ENCODE data around the gene USP7. TPM values are rescaled to one million over a fixed set of nuclear protein-coding genes. Genes with fewer than 3 reads are reported as not detected.
"Not testable (repeated sequence)": the region's sequence is repeated elsewhere in the genome, so short reads cannot be mapped to it uniquely, and the experiment has no call there.

USP7 gene
- total RNA-seq, 2 donors from 2014 or later: 154 to 171 TPM

DNA sequence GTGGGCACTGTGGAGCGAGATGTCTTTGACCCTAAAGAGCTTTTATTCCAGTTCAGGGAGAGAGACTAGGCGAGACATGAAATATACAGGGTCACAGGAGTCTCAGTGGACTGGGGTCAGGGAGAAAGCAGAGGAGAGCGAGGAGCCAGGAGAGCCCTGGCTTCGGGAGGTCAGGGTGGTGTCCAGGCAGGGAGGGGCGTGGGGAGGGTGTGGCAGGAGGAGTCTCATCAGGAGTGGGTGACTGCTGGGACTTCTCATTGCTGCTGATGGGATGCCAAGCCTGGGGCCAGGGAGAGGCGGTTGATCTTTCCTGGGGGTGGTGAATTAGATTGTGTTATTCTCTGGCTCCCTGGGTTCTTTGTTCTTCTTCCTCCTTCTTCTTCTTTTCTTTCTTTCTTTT is 22.4 kb upstream of the USP7 start:
- DNase-seq (ENCODE audit: low spot score in 2 of 2) (no peak), ATAC-seq (no peak)
- no peaks in the 10 kb centered on the region for H3K9me3 Mint-ChIP-seq
- H3K36me3 Mint-ChIP-seq: no peaks in the 10 kb centered on the region
- H3K27ac Mint-ChIP-seq: peak overlapping the region in 1 of 2 donors; percentile 30

DNA sequence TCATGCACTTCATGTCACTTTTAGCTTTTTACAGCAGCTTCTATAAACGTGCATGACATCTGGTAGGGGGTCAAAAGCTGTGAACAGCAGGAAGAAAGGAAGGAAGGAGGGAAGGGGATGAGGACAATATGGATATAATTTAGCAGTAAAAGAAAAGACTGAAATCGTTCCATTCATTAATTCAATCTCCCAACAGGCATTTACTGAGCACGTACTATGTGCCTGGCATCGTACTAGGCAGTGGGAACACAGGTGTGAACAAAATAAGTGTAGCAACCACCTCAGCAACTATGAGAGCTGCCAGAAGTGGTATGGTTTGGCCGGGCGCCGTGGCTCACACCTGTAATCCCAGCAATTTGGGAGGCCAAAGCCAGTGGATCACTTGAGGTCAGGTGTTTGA is 19.1 kb upstream of the USP7 start:
- Mint-ChIP-seq H3K9me3 (no peaks in the 10 kb centered on the region), H3K36me3 (no peaks in the 10 kb centered on the region), H3K27ac (no peak overlapping the region)
- no peak for ATAC-seq
- no peak for DNase-seq (ENCODE audit: low spot score in 2 of 2)

DNA sequence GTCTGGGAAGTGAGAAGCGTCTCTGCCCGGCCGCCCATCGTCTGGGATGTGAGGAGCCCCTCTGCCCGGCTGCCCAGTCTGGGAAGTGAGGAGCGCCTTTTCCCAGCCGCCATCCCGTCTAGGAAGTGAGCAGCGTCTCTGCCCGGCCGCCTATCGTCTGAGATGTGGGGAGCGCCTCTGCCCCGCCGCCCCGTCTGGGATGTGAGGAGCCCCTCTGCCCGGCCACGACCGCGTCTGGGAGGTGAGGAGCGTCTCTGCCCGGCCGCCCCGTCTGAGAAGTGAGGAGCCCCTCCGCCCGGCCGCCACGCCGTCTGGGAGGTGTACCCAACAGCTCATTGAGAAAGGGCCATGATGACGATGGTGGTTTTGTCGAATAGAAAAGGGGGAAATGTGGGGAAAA is 18.2 kb upstream of the USP7 start:
- not testable (repeated sequence) for H3K36me3 Mint-ChIP-seq; H3K9me3 Mint-ChIP-seq; H3K27ac Mint-ChIP-seq; ATAC-seq; DNase-seq (ENCODE audit: low spot score in 2 of 2)

DNA sequence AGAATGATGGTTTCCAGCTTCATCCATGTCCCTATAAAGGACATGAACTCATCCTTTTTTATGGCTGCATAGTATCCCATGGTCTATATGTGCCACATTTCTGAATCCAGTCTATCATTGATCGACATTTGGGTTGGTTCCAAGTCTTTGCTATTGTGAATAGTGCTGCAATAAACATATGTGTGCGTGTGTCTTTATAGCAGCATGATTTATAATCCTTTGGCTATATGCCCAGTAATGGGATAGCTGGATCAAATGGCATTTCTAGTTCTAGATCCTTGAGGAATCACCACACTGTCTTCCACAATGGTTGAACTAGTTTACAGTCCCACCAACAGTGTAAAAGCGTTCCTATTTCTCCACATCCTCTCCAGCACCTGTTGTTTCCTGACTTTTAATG is 12.5 kb upstream of the USP7 start:
- not testable (repeated sequence) for H3K9me3 Mint-ChIP-seq; DNase-seq (ENCODE audit: low spot score in 2 of 2); H3K27ac Mint-ChIP-seq; H3K36me3 Mint-ChIP-seq; ATAC-seq

DNA sequence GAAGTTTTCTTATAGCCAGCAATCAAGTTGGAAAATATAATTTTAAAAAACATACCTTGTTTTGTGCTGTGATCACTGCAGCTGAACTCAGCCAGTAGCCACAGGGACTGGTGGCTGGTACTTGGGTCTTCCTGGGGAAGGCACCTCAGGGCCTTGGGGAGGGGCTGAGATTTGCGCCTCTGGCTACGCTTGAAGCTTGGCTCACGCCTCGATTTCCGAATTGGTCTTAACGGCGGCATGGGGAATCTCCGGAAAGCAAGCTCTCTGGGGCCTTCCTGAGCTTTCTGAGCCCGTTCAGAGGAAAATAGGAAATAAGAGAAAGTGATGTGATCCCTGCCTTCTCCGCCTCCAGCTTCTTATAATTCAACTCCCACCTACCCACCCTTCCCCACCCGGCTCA is 11.3 kb upstream of the USP7 start:
- Mint-ChIP-seq H3K27ac (no peak overlapping the region), H3K9me3 (peaks cover 0 to 3% of the 10 kb centered on the region in 2 donors), H3K36me3 (no peaks in the 10 kb centered on the region)
- ATAC-seq: no peak
- DNase-seq (ENCODE audit: low spot score in 2 of 2): no peak

DNA sequence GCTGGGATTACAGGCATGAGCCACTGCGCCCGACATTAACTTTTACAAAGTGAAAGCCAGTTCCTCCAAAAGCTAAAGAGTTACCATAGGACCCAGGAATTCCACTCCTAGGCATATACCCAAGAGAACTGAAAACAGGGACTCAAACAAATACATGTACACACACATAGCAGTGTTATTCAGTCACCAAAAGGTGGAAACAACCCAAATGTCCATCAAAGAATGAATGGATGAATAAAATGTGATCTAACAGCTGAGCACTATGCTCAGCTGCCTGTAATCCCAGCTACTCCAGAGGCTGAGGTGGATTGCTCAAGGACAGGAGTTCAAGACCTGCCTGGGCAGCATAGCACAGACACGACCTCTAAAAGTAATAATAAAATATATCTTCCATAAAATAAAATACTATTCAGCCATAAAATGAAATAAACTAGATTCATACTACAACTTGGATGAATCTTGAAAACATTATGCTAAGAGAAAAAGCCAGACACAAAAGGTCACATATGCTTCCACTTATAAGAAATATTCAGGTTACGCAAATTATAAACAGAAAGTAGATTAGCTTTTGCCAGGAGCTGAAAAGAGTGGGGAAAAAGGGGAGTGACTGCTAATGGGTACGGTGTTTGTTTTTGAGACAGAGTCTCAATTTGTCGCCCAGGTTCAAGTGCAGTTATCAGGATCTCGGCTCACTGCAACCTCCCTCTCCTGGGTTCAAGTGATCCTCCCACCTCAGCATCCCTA is 9.3 kb upstream of the USP7 start:
- ATAC-seq (no peak), DNase-seq (ENCODE audit: low spot score in 2 of 2) (no peak)
- Mint-ChIP-seq H3K9me3 (peaks cover 0 to 3% of the 10 kb centered on the region in 2 donors), H3K36me3 (no peaks in the 10 kb centered on the region), H3K27ac (no peak overlapping the region)

DNA sequence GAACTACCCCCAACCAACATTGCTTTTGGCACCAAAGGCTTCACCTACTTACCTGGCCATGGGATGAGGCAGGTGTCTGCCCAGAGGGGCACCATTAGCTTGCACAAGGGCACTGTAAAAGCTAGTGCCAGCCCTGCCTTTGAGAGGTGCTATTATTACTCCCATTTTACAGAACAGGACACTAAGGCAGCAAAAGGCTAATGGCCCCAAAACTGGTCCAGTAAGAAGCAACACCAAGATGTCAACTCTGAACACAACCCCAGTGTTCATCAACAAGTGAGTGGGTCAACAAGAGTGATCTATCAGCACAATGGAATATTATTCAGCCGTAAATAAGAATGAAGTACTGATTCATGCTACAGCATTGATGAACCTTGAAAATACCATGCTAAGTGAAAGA is 7.7 kb upstream of the USP7 start:
- no peaks in the 10 kb centered on the region for H3K36me3 Mint-ChIP-seq
- no peak for ATAC-seq
- H3K27ac Mint-ChIP-seq: no peak overlapping the region
- no peaks in the 10 kb centered on the region for H3K9me3 Mint-ChIP-seq
- no peak for DNase-seq (ENCODE audit: low spot score in 2 of 2)

DNA sequence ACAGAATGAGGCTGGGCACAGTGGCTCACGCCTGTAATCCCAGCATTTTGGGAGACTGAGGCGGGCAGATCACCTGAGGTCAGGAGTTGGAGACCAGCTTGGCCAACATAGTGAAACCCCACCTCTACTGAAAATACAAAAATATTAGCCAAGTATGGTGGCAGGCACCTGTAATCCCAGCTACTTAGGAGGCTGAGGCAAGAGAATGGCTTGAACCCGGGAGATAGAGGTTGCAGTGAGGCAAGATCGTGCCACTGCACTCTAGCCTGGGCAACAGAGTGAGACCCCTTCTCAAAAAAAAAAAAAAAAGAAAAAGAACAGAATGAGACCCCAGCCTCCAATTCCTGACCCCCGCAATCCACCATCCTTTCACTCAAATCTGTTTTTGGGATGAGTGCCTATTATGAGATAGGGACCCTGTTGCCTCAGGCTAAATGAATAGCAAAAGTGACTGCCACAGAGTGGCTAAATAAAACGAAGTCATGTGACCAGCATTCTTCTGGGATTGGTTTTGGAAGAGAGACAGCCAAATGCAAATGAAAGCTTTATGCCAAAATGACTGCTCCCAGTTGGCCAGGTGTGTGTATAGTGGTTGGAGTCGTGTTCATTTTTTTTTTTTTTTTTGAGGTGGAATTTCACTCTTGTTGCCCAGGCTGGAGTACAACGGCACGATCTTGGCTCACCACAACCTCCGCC is 5.6 kb upstream of the USP7 start:
- not testable (repeated sequence) for DNase-seq (ENCODE audit: low spot score in 2 of 2); ATAC-seq; H3K27ac Mint-ChIP-seq; H3K36me3 Mint-ChIP-seq; H3K9me3 Mint-ChIP-seq

DNA sequence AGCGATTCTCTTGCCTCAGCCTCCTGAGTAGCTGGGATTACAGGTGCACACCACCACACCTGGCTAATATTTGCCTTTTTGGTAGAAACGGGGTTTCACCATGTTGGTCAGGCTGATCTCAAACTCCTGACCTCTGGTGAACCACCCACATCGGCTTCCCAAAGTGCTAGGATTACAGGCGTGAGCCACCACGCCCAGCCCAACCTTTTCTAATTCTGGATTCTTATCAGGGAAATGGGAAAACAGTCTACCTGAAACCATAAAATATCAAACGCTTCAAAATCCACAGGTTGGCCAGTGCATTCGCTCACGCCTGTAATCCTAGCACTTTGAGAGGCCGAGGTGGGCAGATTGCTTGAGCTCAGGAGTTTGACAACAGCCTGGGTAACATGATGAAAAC is 4.3 kb upstream of the USP7 start:
- DNase-seq (ENCODE audit: low spot score in 2 of 2); H3K27ac Mint-ChIP-seq; H3K9me3 Mint-ChIP-seq; ATAC-seq; H3K36me3 Mint-ChIP-seq: not testable (repeated sequence)

DNA sequence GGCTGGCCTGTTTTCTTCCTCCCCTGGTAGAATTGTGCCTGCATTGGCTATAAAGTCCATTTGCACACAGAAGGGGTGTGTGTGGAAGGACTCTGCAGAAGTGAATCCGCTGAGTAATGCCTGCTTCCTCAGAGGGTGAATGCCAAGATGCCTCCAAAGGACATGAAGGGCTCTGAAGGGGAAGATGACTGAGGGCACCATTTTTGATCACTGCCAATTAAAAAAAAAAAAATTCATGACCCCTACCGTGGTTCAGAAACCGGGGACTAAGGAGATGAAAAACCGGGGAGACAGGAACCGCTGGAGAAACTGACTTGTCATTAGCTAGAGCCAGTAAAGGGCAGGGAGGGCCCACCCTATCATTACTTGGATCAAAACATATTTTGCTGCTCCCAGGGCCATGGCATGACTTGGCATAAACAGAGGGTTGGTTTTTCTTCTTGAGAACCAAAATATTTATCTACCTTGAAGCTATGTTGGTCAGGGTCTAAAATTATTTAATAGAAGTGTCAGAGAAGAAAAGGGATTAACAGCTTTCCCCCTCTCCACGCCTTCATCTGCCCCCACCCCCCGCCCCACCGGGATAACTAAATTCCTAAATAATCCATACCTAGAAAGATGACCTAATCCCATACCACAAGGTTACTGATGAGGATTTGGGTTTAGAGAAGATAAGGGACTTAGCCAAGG is 3.6 kb upstream of the USP7 start:
- Mint-ChIP-seq H3K36me3 (peaks cover 3 to 4% of the 10 kb centered on the region in 2 donors), H3K27ac (peak overlapping the region in 1 of 2 donors; percentile 22), H3K9me3 (no peaks in the 10 kb centered on the region)
- ATAC-seq (no peak), DNase-seq (ENCODE audit: low spot score in 2 of 2) (no peak)

DNA sequence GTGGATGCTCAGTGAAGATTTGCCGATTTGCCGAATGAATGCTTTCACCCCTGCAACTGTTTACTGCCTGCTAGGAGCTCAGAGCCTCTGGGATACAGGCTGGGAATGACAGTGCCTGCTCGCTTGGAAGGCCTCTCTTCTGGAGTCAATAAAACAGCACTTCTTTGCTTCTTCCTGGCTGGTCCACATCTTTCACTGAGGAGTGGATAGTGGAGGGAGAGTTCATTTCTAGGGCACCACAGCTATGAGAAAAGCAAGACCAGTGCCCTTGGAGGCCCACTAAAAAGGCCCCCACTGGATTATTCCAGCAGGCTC is 3.1 kb upstream of the USP7 start:
- Mint-ChIP-seq H3K27ac (peak overlapping the region in 1 of 2 donors; percentile 22), H3K36me3 (peaks cover 8 to 9% of the 10 kb centered on the region in 2 donors), H3K9me3 (no peaks in the 10 kb centered on the region)
- DNase-seq (ENCODE audit: low spot score in 2 of 2) (no peak), ATAC-seq (no peak)

DNA sequence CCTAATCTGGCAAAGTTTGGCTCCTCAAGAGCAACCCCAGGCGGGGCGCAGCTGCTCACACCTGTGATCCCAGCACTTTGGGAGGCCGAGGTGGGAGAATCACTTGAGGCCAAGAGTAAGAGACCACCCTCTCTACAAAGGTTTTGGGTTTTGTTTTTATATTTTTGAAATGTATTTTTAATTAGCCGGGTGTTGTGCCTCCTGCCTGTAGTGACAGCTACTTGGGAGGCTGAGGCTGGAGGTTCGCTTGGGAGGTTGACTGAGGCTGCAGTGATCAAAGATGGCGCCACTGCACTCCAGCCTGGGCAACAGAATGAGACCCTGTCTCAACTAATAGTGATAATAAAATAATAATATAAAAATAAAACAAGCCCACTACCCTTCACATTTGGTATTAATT is 756 bp upstream of the USP7 start:
- Mint-ChIP-seq H3K9me3 (no peaks in the 10 kb centered on the region), H3K27ac (peak overlapping the region in 1 of 2 donors; percentile 62), H3K36me3 (peaks cover 12% of the 10 kb centered on the region in 2 donors)
- no peak for DNase-seq (ENCODE audit: low spot score in 2 of 2)
- no peak for ATAC-seq

DNA sequence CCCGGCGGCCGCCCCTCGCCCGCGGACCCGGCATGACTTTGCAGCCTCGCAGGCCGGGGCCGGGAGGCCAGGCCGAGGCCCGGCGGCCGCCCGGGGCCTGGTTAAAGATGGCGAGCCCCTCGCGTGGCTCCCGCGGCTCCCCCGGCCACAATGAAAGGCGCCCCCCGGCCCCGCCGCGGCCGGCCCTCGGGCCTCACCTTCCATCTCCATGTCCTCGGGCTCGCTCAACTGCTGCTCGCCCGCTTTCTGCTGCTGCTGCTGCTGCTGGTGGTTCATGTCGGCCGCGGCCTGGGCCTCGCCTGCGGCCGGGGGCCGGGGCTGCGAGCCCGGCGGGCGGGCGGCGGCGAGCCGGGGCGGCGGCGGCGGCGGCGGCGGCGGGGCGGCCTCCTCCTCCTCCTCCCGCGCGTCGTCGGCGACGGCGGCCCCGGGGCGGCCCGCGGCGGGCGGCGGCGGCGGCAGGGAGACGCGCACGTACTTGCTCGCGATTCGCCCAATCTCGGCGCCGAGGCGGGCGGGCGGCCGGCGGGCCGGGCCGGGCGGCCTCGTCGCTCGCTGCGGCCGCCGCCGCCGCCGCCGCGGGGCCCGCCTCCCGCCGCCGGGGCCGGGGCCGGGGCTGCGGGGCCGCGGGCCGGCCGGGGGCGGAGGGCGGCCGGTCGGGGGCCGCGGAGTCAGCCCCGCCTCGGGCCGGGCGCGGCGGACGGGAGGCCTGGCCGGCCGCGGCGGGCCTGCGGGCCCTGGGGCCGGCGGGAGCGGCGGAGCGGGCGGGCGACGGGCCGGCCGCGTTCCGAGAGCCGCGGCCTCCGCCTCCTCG is 491 bp downstream of the USP7 start:
- peak overlapping the region in 1 of 2 donors; percentile 86 for H3K27ac Mint-ChIP-seq
- peaks cover 12% of the 10 kb centered on the region in 2 donors for H3K36me3 Mint-ChIP-seq
- no peak for DNase-seq (ENCODE audit: low spot score in 2 of 2)
- ATAC-seq: peak in 1 of 2 donors; percentile 4
- H3K9me3 Mint-ChIP-seq: no peaks in the 10 kb centered on the region

DNA sequence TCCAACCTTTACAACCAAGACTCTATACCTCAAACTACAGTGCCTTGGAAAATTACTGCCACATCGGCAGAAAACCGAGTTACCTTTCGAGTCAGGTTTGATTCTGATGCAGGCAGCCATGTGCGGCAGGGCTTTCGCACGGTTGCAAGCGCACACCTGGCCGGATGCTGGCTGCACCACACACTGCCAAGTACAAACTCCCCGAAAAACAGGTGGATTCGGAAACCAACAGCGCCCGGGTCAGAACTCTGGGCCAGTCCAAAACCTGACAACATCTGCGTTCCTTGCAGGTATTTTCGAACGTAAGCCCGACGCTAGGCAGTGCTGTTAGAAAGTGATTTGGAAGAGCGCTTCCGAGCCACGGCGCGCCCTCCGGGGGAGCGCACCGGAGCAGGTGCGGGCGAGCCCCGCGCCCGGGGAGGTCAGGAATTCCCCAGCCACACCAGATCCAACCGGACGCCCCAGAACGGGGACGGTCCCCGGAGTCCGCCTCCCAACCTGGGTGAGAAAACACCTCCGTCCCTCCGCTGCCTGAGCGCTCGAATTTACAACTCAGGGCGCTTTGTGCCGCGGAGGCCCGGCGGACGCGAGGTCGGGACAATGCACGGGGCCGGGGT is 1.2 kb downstream of the USP7 start:
- peaks cover 12% of the 10 kb centered on the region in 2 donors for H3K36me3 Mint-ChIP-seq
- ATAC-seq (peak; percentile 21 to 53), DNase-seq (ENCODE audit: low spot score in 2 of 2) (peak; percentile 40 to 79)
- H3K27ac Mint-ChIP-seq: peak overlapping the region; percentile 86 to 93
- H3K9me3 Mint-ChIP-seq: no peaks in the 10 kb centered on the region

DNA sequence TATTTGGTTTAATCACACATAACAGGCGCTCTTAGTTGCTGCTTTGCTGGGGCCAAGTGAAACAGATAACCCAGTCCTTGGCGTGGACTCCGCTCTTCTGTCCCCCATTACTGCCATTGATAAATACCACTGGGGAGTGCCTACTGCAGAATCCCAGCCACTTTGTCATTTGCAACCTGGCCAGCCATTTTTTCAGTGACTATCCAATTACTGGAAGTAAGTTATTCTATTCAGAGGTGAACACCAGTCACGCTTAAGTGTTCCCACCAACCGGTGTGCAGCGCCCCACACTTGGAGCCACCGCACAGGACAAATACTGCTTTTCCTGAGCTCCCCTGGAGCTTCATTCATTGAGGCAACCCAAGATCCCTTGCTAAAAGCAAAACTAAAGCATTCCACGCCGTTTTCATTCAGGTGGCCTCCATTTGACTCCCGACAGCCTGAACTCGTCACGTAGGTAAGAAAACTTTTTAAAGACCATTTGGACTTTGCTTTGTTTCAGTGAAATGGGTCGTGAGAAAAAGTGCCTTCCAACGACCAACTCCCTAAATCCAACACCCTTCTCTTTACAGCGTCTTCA is 1.8 kb downstream of the USP7 start:
- H3K9me3 Mint-ChIP-seq: no peaks in the 10 kb centered on the region
- no peak for ATAC-seq
- H3K27ac Mint-ChIP-seq: peak overlapping the region; percentile 86 to 93
- DNase-seq (ENCODE audit: low spot score in 2 of 2): no peak
- peaks cover 12% of the 10 kb centered on the region in 2 donors for H3K36me3 Mint-ChIP-seq

DNA sequence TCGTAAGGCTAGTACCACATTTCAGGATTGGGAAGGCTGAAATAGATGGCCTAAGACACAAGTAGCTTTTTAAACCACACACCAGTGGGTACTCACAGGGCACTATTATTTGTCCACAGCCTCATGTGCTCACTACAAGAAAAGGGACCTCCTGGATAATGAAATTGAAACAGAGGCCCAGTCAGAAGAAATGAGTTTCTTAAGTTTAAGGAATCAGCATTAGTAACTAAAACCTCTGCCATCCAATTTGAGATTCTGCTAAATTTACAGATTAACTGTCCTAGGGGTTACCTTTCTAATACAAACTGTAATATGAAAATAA is 3.0 kb downstream of the USP7 start:
- Mint-ChIP-seq H3K27ac (peak overlapping the region; percentile 40 to 74), H3K36me3 (peaks cover 12% of the 10 kb centered on the region in 2 donors), H3K9me3 (no peaks in the 10 kb centered on the region)
- ATAC-seq (no peak), DNase-seq (ENCODE audit: low spot score in 2 of 2) (no peak)

All from activated naive CD4-positive, alpha-beta T cell treated with anti-CD3 and anti-CD28 coated beads, Interleukin-2, amount 50 U/mL, for 72 hours (primary cell).